K562 (cell line): ENCODE results near the gene HNF4A.

Source experiments
- CREB3L1 ChIP-seq: fragments of 450-650 bp; IDR thresholded peaks from 2 replicates; pipeline ENCODE4 v1.6.1; 2014; ENCODE audit warnings: low read depth, mild to moderate bottlenecking, moderate library complexity, borderline replicate concordance
- POLR2A ChIP-seq: fragments of 450-650 bp; conservative IDR thresholded peaks from 2 replicates; pipeline ENCODE4 v1.6.1; 2016
- RNF219 ChIP-seq: fragments of 250-450 bp; sonication (Bioruptor Pico); IDR thresholded peaks from 2 replicates; pipeline ENCODE4 v1.5.0; 2022; ENCODE audit warnings: mild to moderate bottlenecking
- TF ChIP-seq, protein P1 (sequence below), 3 experiments: IDR thresholded peaks in 2 of 3; conservative IDR thresholded peaks in 1 of 3; 2 replicates each; pipeline ENCODE4 v1.5.1; 2011 to 2012; ENCODE audit warnings: low read length in 3 of 3, mild to moderate bottlenecking in 3 of 3, control low read depth in 2 of 3, improper control_type of control experiment in 1 of 3, inconsistent platforms in 1 of 3, low read depth in 1 of 3, mixed read lengths in 1 of 3, moderate library complexity in 1 of 3; ENCODE audit not compliant: insufficient read depth in 2 of 3

DNA sequence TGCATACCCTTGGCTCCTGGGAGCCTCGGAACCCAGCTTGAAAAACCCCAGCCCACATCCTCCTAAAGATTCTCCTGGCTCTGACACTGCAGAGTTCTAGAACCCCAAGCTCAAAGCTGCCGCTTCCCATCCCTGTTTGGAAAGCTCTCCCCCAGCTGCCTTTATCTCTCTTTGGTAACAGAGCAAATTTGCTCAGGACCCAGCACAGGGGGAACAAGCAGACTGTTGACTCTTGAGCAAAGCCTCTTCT, 38.9 kb downstream of the HNF4A start:
- TF ChIP-seq POLR2A (no peak), RNF219 (CRISPR knock-in tag) (no peak), CREB3L1 (no peak)
- TF ChIP-seq, protein P1, sequence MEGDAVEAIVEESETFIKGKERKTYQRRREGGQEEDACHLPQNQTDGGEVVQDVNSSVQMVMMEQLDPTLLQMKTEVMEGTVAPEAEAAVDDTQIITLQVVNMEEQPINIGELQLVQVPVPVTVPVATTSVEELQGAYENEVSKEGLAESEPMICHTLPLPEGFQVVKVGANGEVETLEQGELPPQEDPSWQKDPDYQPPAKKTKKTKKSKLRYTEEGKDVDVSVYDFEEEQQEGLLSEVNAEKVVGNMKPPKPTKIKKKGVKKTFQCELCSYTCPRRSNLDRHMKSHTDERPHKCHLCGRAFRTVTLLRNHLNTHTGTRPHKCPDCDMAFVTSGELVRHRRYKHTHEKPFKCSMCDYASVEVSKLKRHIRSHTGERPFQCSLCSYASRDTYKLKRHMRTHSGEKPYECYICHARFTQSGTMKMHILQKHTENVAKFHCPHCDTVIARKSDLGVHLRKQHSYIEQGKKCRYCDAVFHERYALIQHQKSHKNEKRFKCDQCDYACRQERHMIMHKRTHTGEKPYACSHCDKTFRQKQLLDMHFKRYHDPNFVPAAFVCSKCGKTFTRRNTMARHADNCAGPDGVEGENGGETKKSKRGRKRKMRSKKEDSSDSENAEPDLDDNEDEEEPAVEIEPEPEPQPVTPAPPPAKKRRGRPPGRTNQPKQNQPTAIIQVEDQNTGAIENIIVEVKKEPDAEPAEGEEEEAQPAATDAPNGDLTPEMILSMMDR (IDR thresholded peaks at IDR 0.05 in 2 of 3, conservative IDR thresholded peaks at IDR 0.05 in 1 of 3; ENCODE audit: insufficient read depth in 2 of 3, low read depth in 1 of 3, low read length in 3 of 3), result no peak
